Right cardiac atrium (tissue), 5 donors: ENCODE measurements around the gene ARRDC2. TPM values are rescaled to one million over a fixed set of nuclear protein-coding genes. Genes with fewer than 3 reads are reported as not detected.

Experiments used
- ATAC-seq, 2 donors: fragments of 200-7000 bp; cut with Tn5 transposase; one replicate each; pipeline versions ENCODE4 v1.8.0 to v1.9.1; 2020; ENCODE audit warnings: moderate library complexity in 2 of 2, mild to moderate bottlenecking in 1 of 2
- DNase-seq, 3 donors: peaks; one replicate each; pipeline ENCODE4 v3.0.0-alpha.2; 2020
- H3K27ac ChIP-seq: one replicate; pipeline ENCODE4 v1.5.1; 2013; ENCODE audit warnings: mild to moderate bottlenecking, low read length, control low read depth, moderate library complexity
- H3K27me3 ChIP-seq: one replicate; pipeline ENCODE4 v1.6.1; 2013; ENCODE audit not compliant: control insufficient read depth, insufficient read depth
- H3K4me1 ChIP-seq: one replicate; pipeline ENCODE4 v1.6.1; 2013; ENCODE audit warnings: low read length; ENCODE audit not compliant: control insufficient read depth, insufficient read depth
- H3K4me3 ChIP-seq: one replicate; pipeline ENCODE4 v1.5.1; 2013; ENCODE audit warnings: low read length, control low read depth
- H3K9me3 ChIP-seq: one replicate; pipeline ENCODE4 v1.6.1; 2013; ENCODE audit warnings: low read length; ENCODE audit not compliant: control insufficient read depth
- WGBS: extraction: QIAGEN DNeasy Blood & Tissue Kit; methylation state at CpG from one replicate; pipeline ENCODE4 v1.1.7; 2013; 5-methylcytosine and 5-hydroxymethylcytosine counted together
- intact Hi-C, 4 donors: fragments of 100-400 bp; cut with DNase I; formaldehyde crosslinking; loops; one replicate each; pipeline versions ENCODE4 v1.11.0 to v1.14.0; 2022 to 2023
- long read RNA-seq, 4 donors: library from polyadenylated mRNA; unstranded; transcript quantifications; one replicate each; pipeline ENCODE4 v2.0.0, GENCODE V29; 2020 to 2021
- polyA plus RNA-seq: library from polyadenylated mRNA; stranded (reverse); fragments of 200-250 nt; gene quantifications from one replicate; pipeline ENCODE4 v1.2.3, GENCODE V29; 2013
- total RNA-seq, 4 donors: library from RNA; stranded (reverse); fragmentation: NEBNext Ultra II Directional; extraction: Animal tissue kit (Norgen Biotek cat#: 25700); gene quantifications; one replicate each; pipeline ENCODE4 v1.2.1, GENCODE V29; 2021
- donor health status: healthy with polysubstance abuse.
- donor health status: DM: no; HTN: yes; CAD: no.
- donor health status: DM: no; HTN: no; CAD: no.
- donor health status: DM: no; HTN: yes; CAD: no; lungs with severe emphysema.
- donor health status: DM: yes; HTN: yes; CAD: no.

Gene ARRDC2
- total RNA-seq (10 to 100 TPM; 14.2 to 20.5 (median 18.0) TPM), polyA plus RNA-seq (24.7 TPM)
- long read RNA-seq, donor 1, transcript ARRDC2-202 (8 exons, 2,528 nt), result major isoform, 11 of 40 reads
- long read RNA-seq, donor 1, transcript ARRDC2-201 (8 exons, 2,503 nt), result minor isoform, 5 of 40 reads
- long read RNA-seq, donor 1, partial matches to known transcripts, result 13 of 40 reads
- long read RNA-seq, donor 1, other reads (novel, unspliced or antisense), result 8 of 40 reads
- long read RNA-seq, donor 2, transcript ARRDC2-202 (8 exons, 2,528 nt), result major isoform, 6 of 19 reads
- long read RNA-seq, donor 2, partial matches to known transcripts, result 5 of 19 reads
- long read RNA-seq, donor 2, other reads (novel, unspliced or antisense), result 6 of 19 reads
- long read RNA-seq, donor 3, transcript ARRDC2-201 (8 exons, 2,503 nt), result minor isoform, 12 of 46 reads
- long read RNA-seq, donor 3, transcript ARRDC2-202 (8 exons, 2,528 nt), result major isoform, 13 of 46 reads
- long read RNA-seq, donor 3, partial matches to known transcripts, result 7 of 46 reads
- long read RNA-seq, donor 3, other reads (novel, unspliced or antisense), result 14 of 46 reads
- long read RNA-seq, donor 4, partial matches to known transcripts, result 4 of 15 reads
- long read RNA-seq, donor 4, other reads (novel, unspliced or antisense), result 5 of 15 reads

- peak within 1 kb of the TSS; percentile 58 for H3K4me3 ChIP-seq
- H3K4me1 ChIP-seq, result no peaks in the 10 kb centered on the region
- peak within 1 kb of the TSS; percentile 49 for H3K27ac ChIP-seq
- intact Hi-C loops, result loop anchor here (1.0 to 2.0 kb wide), 2 partner anchors 50 to 51 kb away; no protein-coding TSS in a partner anchor
- no peaks in the 10 kb centered on the region for H3K27me3 ChIP-seq
- no peaks in the 10 kb centered on the region for H3K9me3 ChIP-seq
- 12% methylated on average over 92 of the region's 92 CpGs for WGBS
- ATAC-seq, result peak; percentile 92 to 93
- DNase-seq, result peak; percentile 94 to 97 (median 96)
These were observed at the start of gene ARRDC2 for GRCh38 chr19:18007917-18008673. Gene ARRDC2 (plus strand): TSS chr19:18008170. CDS start chr19:18008311, 141 bp downstream.

GRCh38 chr19:17963936-17964691, 43.9 kb upstream of the ARRDC2 start:
- H3K27me3 ChIP-seq, result no peaks in the 10 kb centered on the region
- 49% methylated on average over 13 of the region's 13 CpGs for WGBS
- ATAC-seq (no peak), DNase-seq (no peak)
- H3K27ac ChIP-seq, result no peak overlapping the region
- no peaks in the 10 kb centered on the region for H3K9me3 ChIP-seq
- no peaks in the 10 kb centered on the region for H3K4me1 ChIP-seq
- H3K4me3 ChIP-seq, result no peak overlapping the region
- intact Hi-C loops, result no loop called here

GRCh38 chr19:17965370-17966128, 42.4 kb upstream of the ARRDC2 start:
- DNase-seq (no peak), ATAC-seq (no peak)
- no peaks in the 10 kb centered on the region for H3K27me3 ChIP-seq
- WGBS, result 63% methylated on average over 11 of the region's 11 CpGs
- H3K4me1 ChIP-seq, result no peaks in the 10 kb centered on the region
- H3K4me3 ChIP-seq, result no peak overlapping the region
- no peak overlapping the region for H3K27ac ChIP-seq
- intact Hi-C loops, result no loop called here
- H3K9me3 ChIP-seq, result no peaks in the 10 kb centered on the region

- H3K9me3 ChIP-seq, result no peaks in the 10 kb centered on the region
- no peak overlapping the region for H3K27ac ChIP-seq
- ATAC-seq (no peak), DNase-seq (no peak)
- 55% methylated on average over 2 of the region's 2 CpGs for WGBS
- H3K4me3 ChIP-seq, result no peak overlapping the region
- H3K27me3 ChIP-seq, result no peaks in the 10 kb centered on the region
- intact Hi-C loops, result no loop called here
- H3K4me1 ChIP-seq, result no peaks in the 10 kb centered on the region
These were observed 41.9 kb upstream of the ARRDC2 start for GRCh38 chr19:17966129-17966483.

DNA sequence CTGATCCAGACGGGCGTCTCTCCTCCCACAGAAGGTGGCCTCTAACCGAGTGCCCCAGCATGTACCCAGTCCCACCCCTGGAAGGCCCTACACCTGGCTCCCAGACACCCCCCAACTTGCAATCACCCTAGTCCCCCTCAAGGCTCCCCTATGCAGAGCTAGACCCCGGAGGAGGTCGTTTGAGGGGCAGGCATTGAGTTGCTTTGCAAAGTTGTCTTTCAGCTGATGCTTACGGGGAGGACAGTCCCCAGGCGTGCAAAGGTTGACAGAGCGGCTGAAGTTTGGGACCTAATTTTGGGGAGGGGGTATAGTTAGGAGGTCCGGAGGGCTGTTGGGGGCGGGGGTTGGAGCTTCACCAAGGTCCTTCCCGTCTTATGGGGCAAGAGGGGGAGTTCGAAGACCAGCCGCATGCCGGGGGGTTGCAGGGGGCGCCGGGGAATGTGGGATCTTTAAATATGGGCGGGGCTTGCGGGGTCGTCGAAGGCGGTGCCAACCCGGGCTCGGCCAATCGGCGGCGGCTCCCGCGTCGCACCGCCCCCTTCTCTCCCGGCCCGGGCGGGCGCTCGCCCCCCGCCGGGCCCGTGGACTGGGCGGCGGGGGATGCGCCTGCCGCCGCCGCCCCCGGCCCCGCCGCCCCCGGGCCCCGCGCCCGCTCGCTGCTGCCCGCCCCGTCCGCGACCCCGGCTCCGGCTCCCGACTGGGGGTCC, 41.3 kb upstream of the ARRDC2 start, which contains the start of gene KCNN1:
KCNN1 (plus strand) TSS at position 558 of the 707 bp plus-strand sequence. CDS start 6,782 bp downstream, outside the sequence.
- no peaks in the 10 kb centered on the region for H3K27me3 ChIP-seq

GRCh38 chr19:17967257-17968051, 40.5 kb upstream of the ARRDC2 start:
- Histone ChIP-seq H3K27me3 (no peaks in the 10 kb centered on the region), H3K9me3 (no peaks in the 10 kb centered on the region), H3K4me3 (peak overlapping the region; percentile 62), H3K4me1 (no peaks in the 10 kb centered on the region), H3K27ac (no peak overlapping the region)
- 10% methylated on average over 35 of the region's 35 CpGs for WGBS
- no peak for ATAC-seq
- peak in 1 of 3 donors; percentile 36 for DNase-seq
- intact Hi-C loops, result no loop called here

More for the DNA sequence above, 41.3 kb upstream of the ARRDC2 start, which contains the start of gene KCNN1:
- intact Hi-C loops, result no loop called here
- H3K4me1 ChIP-seq, result no peaks in the 10 kb centered on the region
- DNase-seq (peak in 1 of 3 donors; percentile 53), ATAC-seq (peak in 1 of 2 donors; percentile 64)
- no peak within 1 kb of the TSS for H3K27ac ChIP-seq
- WGBS, result 4% methylated on average over 59 of the region's 59 CpGs
- H3K9me3 ChIP-seq, result no peaks in the 10 kb centered on the region
- peak within 1 kb of the TSS; percentile 62 for H3K4me3 ChIP-seq

- no peak overlapping the region for H3K27ac ChIP-seq
- no peak overlapping the region for H3K4me3 ChIP-seq
- DNase-seq, result peak in 1 of 3 donors; percentile 9
- 70% methylated on average over 4 of the region's 4 CpGs for WGBS
- H3K9me3 ChIP-seq, result no peaks in the 10 kb centered on the region
- intact Hi-C loops, result no loop called here
- H3K27me3 ChIP-seq, result no peaks in the 10 kb centered on the region
- ATAC-seq, result no peak
- no peaks in the 10 kb centered on the region for H3K4me1 ChIP-seq
These were observed 39.6 kb upstream of the ARRDC2 start for GRCh38 chr19:17968362-17968761.

DNA sequence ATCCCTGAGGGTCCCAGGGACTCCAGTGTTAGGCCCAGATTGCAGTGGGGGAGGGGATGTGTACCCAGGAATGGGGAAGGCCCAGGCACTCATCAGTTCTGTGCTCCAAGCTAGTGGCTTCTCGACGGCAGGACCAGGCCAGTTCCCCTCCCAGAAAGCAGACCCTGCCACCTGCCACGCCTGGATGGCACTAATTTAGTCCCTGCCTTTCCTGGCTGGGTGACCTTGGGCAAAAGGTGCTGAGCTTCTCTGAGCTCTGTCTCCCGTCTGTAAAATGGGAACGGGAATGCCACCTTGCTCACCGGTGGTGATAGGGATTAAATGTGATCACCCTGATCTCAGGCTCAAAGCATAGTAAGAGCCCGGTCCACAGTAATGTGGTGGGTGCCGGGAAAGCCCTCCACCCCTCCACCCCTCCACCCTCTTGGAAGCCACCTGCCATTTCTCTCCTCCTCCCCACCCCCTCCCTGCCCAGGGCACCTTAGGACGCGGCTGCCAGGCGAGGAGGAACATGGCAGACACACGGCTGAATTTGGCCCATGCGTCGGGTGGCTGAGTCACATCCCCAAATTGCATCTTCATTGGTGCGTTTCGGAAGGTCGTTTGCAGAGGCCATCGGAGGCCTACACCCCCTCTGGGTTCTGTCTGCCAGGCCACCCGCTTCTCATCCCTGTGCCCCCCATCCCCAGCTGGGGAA, 38.7 kb upstream of the ARRDC2 start:
- intact Hi-C loops, result no loop called here
- H3K27me3 ChIP-seq, result no peaks in the 10 kb centered on the region

More for the DNA sequence above, 38.7 kb upstream of the ARRDC2 start:
- Histone ChIP-seq H3K4me3 (no peak overlapping the region), H3K4me1 (no peaks in the 10 kb centered on the region), H3K9me3 (no peaks in the 10 kb centered on the region), H3K27ac (no peak overlapping the region)
- ATAC-seq (no peak), DNase-seq (peak in 1 of 3 donors; percentile 32)
- WGBS, result 83% methylated on average over 19 of the region's 19 CpGs
